GM23338 (cell line): Measurements from ENCODE around the gene CD80. TPM values are rescaled to one million over a fixed set of nuclear protein-coding genes. Genes with fewer than 3 reads are reported as not detected.

ENCODE experiments used
- ATAC-seq: fragments of 200-7000 bp; cut with Tn5 transposase; 3 replicates; pipeline ENCODE4 v1.9.1; 2020
- DNase-seq: peaks from one replicate; pipeline ENCODE4 v3.0.0-alpha.2; 2015; ENCODE audit warnings: low spot score
- H2AFZ ChIP-seq: fragments of 200-600 bp; sonication (generic); 2 replicates; pipeline ENCODE4 v1.8.0; 2016; ENCODE audit warnings: antibody characterized with exemption, mild to moderate bottlenecking, moderate library complexity
- H3F3A ChIP-seq: fragments of 200-600 bp; sonication (generic); replicated peaks from 2 replicates; pipeline ENCODE4 v1.8.0; 2017; ENCODE audit warnings: antibody characterized with exemption, mixed run types, low read depth
- H3K27ac ChIP-seq: fragments of 200-600 bp; sonication (generic); 2 replicates; pipeline ENCODE4 v1.6.1; 2016; ENCODE audit warnings: low read depth
- H3K27me3 ChIP-seq: fragments of 200-600 bp; sonication (generic); 2 replicates; pipeline ENCODE4 v1.8.0; 2016; ENCODE audit warnings: mild to moderate bottlenecking, mixed run types, moderate library complexity; ENCODE audit not compliant: insufficient read depth
- H3K36me3 ChIP-seq: fragments of 200-600 bp; sonication (generic); 2 replicates; pipeline ENCODE4 v1.8.0; 2016; ENCODE audit warnings: mild to moderate bottlenecking; ENCODE audit not compliant: insufficient read depth
- H3K4me1 ChIP-seq: fragments of 200-600 bp; sonication (generic); 2 replicates; pipeline ENCODE4 v1.8.0; 2016; ENCODE audit warnings: mild to moderate bottlenecking, moderate library complexity; ENCODE audit not compliant: insufficient read depth
- H3K4me2 ChIP-seq: fragments of 200-600 bp; sonication (generic); 2 replicates; pipeline ENCODE4 v1.7.1; 2017; ENCODE audit warnings: mixed run types
- H3K4me3 ChIP-seq: fragments of 200-600 bp; sonication (generic); 2 replicates; pipeline ENCODE4 v1.6.1; 2016; ENCODE audit warnings: mixed run types
- H3K79me2 ChIP-seq: fragments of 200-600 bp; sonication (generic); replicated peaks from 2 replicates; pipeline ENCODE4 v1.8.0; 2017; ENCODE audit warnings: mild to moderate bottlenecking; ENCODE audit not compliant: insufficient read depth
- H3K9me2 ChIP-seq: fragments of 200-600 bp; sonication (generic); 2 replicates; pipeline ENCODE4 v1.8.0; 2017; ENCODE audit not compliant: insufficient read depth
- H4K20me1 ChIP-seq: fragments of 200-600 bp; sonication (generic); replicated peaks from 2 replicates; pipeline ENCODE4 v1.8.0; 2017; ENCODE audit warnings: mild to moderate bottlenecking; ENCODE audit not compliant: insufficient read depth
- H3K27ac Mint-ChIP-seq: 2 replicates; pipeline ENCODE4 v1.8.0; 2020; ENCODE audit warnings: inconsistent platforms, mild to moderate bottlenecking, moderate library complexity, mixed read lengths
- H3K27me3 Mint-ChIP-seq: 3 replicates; pipeline ENCODE4 v1.8.0; 2022; ENCODE audit warnings: low read depth, mild to moderate bottlenecking, moderate library complexity, mixed read lengths, inconsistent platforms; ENCODE audit not compliant: insufficient read depth, poor library complexity
- H3K36me3 Mint-ChIP-seq: 3 replicates; pipeline ENCODE4 v1.8.0; 2021; ENCODE audit warnings: low read depth, mild to moderate bottlenecking, inconsistent platforms, moderate library complexity, mixed read lengths
- H3K4me1 Mint-ChIP-seq: 3 replicates; pipeline ENCODE4 v1.8.0; 2020; ENCODE audit warnings: mild to moderate bottlenecking, inconsistent platforms, mixed read lengths
- H3K4me3 Mint-ChIP-seq: 3 replicates; pipeline ENCODE4 v1.8.0; 2021; ENCODE audit warnings: moderate library complexity, mild to moderate bottlenecking, inconsistent platforms, mixed read lengths
- H3K9me3 Mint-ChIP-seq: 3 replicates; pipeline ENCODE4 v1.8.0; 2020; ENCODE audit warnings: moderate library complexity, mild to moderate bottlenecking, inconsistent platforms, mixed read lengths
- EZH2 ChIP-seq: fragments of 200-600 bp; sonication (generic); IDR thresholded peaks from one replicate; pipeline ENCODE4 v1.8.0; 2017; ENCODE audit warnings: antibody characterized with exemption, mild to moderate bottlenecking, low read depth; ENCODE audit not compliant: unreplicated experiment
- JUNB ChIP-seq: IDR thresholded peaks from one replicate; pipeline ENCODE4 v1.6.1; 2016; ENCODE audit warnings: antibody characterized with exemption; ENCODE audit not compliant: unreplicated experiment
- NANOG ChIP-seq: IDR thresholded peaks from 2 replicates; pipeline ENCODE4 v1.6.1; 2016; ENCODE audit warnings: antibody characterized with exemption, borderline replicate concordance
- POLR2AphosphoS5 ChIP-seq: IDR thresholded peaks from 2 replicates; pipeline ENCODE4 v1.6.1; 2016; ENCODE audit warnings: antibody characterized with exemption, low read depth
- STAT1 ChIP-seq: IDR thresholded peaks from one replicate; pipeline ENCODE4 v1.6.1; 2016; ENCODE audit warnings: antibody characterized with exemption; ENCODE audit not compliant: unreplicated experiment
- ZNF114 ChIP-seq: fragments of 250-450 bp; sonication (Bioruptor Pico); IDR thresholded peaks from 2 replicates; pipeline ENCODE4 v1.5.0; 2020; ENCODE audit warnings: mild to moderate bottlenecking, moderate library complexity
- ZNF331 ChIP-seq: fragments of 250-450 bp; sonication (Bioruptor Pico); IDR thresholded peaks from 2 replicates; pipeline ENCODE4 v1.5.0; 2020; ENCODE audit warnings: low read depth, mild to moderate bottlenecking, moderate library complexity
- polyA plus RNA-seq: library from polyadenylated mRNA; unstranded; fragments of >200 nt; fragmentation: Nextera tagmentation; extraction: Ambion mirVana; gene quantifications from 2 replicates; pipeline ENCODE4 v1.2.1, GENCODE V29; 2016
- total RNA-seq: library from RNA; depleted of rRNA; stranded (reverse); fragments of >200 nt; shearing (Covaris generic); gene quantifications from 2 replicates; pipeline ENCODE4 v1.2.3, GENCODE V29; 2014
- TF ChIP-seq, protein P1 (sequence below): IDR thresholded peaks from 2 replicates; pipeline ENCODE4 v1.6.1; 2016; ENCODE audit warnings: antibody characterized with exemption

CD80 gene
- total and polyA plus RNA-seq, 2 experiments from 2014 or later, result not detected

DNA sequence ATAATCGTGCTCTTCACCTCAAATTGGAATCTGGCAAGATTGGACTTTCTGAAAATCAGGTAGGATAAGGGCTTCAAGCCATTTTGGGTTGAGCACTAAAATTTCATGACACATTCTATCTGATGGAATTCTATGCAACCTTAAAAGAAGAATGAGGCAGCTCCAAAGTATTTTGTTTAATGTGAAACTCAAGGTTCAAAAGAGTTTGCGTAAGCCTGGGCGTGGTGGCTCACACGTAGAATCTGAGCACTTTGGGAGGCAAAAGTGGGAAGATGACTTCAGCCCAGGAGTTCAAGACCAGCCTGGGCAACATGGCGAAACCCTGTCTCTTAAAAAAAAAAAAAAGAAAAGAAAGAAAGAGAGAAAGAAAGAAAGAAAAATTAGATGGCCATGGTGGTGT is 34.7 kb upstream of the CD80 start:
- H2AFZ ChIP-seq, result no peak overlapping the region

DNA sequence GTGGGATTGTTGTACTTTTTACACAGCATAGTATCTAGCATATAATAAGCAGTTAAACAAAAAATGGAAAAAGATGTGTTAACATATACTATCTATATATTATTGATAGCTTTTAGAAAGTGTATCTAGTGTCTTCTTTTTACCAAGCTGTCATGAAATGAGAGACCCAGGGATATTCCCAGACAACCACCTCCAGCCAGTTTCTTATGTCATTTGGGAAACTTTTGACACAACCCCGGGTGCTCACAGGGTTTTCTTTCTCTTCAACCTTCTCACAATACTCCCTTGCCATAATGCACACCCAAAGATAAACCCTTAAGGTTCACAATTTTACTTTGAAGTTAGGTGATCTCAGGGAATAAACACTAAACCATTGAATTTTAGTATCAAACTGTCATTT is 33.4 kb upstream of the CD80 start:
- peaks cover 11% of the 10 kb centered on the region for H3K4me1 ChIP-seq
- H3K4me2 ChIP-seq, result no peak overlapping the region
- 0 out of 3 replicates have a peak, but pooled peaks cover 2% of the 10 kb centered on the region for H3K36me3 Mint-ChIP-seq
- H4K20me1 ChIP-seq, result no peaks in the 10 kb centered on the region
- no peaks in the 10 kb centered on the region for H3K36me3 ChIP-seq
- peaks cover 2% of the 10 kb centered on the region; the same call in 2 of the 3 replicates for H3K9me3 Mint-ChIP-seq
- DNase-seq (no peak), ATAC-seq (no peak)
- no peak overlapping the region for H3K4me3 Mint-ChIP-seq
- peaks cover 16% of the 10 kb centered on the region for H3K4me1 Mint-ChIP-seq
- peaks cover 3% of the 10 kb centered on the region for H3K27me3 Mint-ChIP-seq
- H3K27ac ChIP-seq, result no peak overlapping the region
- H3K27me3 ChIP-seq, result no peaks in the 10 kb centered on the region
- H3K27ac Mint-ChIP-seq, result no peak overlapping the region
- H3K9me2 ChIP-seq, result no peaks in the 10 kb centered on the region
- no peaks in the 10 kb centered on the region for H3K79me2 ChIP-seq
- no peaks in the 10 kb centered on the region for H3F3A ChIP-seq
- no peak overlapping the region for H2AFZ ChIP-seq
- no peak overlapping the region for H3K4me3 ChIP-seq
- no peak for TF ChIP-seq JUNB

More for the DNA sequence above, 34.7 kb upstream of the CD80 start:
- H3K27ac Mint-ChIP-seq, result no peak overlapping the region
- H3K27me3 Mint-ChIP-seq, result peaks cover 3% of the 10 kb centered on the region
- Histone ChIP-seq H3K4me2 (no peak overlapping the region), H4K20me1 (no peaks in the 10 kb centered on the region), H3K4me1 (peaks cover 10% of the 10 kb centered on the region), H3K27me3 (no peaks in the 10 kb centered on the region), H3K36me3 (no peaks in the 10 kb centered on the region), H3F3A (no peaks in the 10 kb centered on the region), H3K79me2 (no peaks in the 10 kb centered on the region), H3K9me2 (no peaks in the 10 kb centered on the region), H3K27ac (no peak overlapping the region), H3K4me3 (no peak overlapping the region)
- H3K9me3 Mint-ChIP-seq, result peaks cover 2% of the 10 kb centered on the region; the same call in 2 of the 3 replicates
- H3K36me3 Mint-ChIP-seq, result 0 out of 3 replicates have a peak, but pooled peaks cover 2% of the 10 kb centered on the region
- TF ChIP-seq POLR2AphosphoS5 (no peak), EZH2 (no peak), STAT1 (no peak), ZNF331 (no peak), NANOG (no peak)
- TF ChIP-seq, protein P1, sequence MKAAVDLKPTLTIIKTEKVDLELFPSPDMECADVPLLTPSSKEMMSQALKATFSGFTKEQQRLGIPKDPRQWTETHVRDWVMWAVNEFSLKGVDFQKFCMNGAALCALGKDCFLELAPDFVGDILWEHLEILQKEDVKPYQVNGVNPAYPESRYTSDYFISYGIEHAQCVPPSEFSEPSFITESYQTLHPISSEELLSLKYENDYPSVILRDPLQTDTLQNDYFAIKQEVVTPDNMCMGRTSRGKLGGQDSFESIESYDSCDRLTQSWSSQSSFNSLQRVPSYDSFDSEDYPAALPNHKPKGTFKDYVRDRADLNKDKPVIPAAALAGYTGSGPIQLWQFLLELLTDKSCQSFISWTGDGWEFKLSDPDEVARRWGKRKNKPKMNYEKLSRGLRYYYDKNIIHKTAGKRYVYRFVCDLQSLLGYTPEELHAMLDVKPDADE, result no peak
- H3K4me1 Mint-ChIP-seq, result peaks cover 13% of the 10 kb centered on the region
- H3K4me3 Mint-ChIP-seq, result no peak overlapping the region
- ATAC-seq, result no peak
- DNase-seq, result no peak

GRCh38 chr3:119590706-119591105 is 31.3 kb upstream of the CD80 start:
- Histone ChIP-seq H3K9me2 (no peaks in the 10 kb centered on the region), H3K36me3 (no peaks in the 10 kb centered on the region), H3K4me1 (peaks cover 11% of the 10 kb centered on the region), H2AFZ (no peak overlapping the region), H3K27ac (no peak overlapping the region), H3K27me3 (no peaks in the 10 kb centered on the region), H3K4me2 (no peak overlapping the region), H3K4me3 (no peak overlapping the region), H3F3A (no peaks in the 10 kb centered on the region), H4K20me1 (no peaks in the 10 kb centered on the region), H3K79me2 (no peaks in the 10 kb centered on the region)
- H3K27ac Mint-ChIP-seq, result no peak overlapping the region
- TF ChIP-seq STAT1, result no peak
- no peak for TF ChIP-seq ZNF114
- no peak for TF ChIP-seq POLR2AphosphoS5
- no peak for DNase-seq
- peaks cover 2% of the 10 kb centered on the region; the same call in 2 of the 3 replicates for H3K9me3 Mint-ChIP-seq
- peaks cover 4% of the 10 kb centered on the region for H3K27me3 Mint-ChIP-seq
- no peak overlapping the region for H3K4me3 Mint-ChIP-seq
- H3K4me1 Mint-ChIP-seq, result peaks cover 16% of the 10 kb centered on the region
- ATAC-seq, result no peak
- 0 out of 3 replicates have a peak, but pooled peaks cover 2% of the 10 kb centered on the region for H3K36me3 Mint-ChIP-seq
